Measurements from ENCODE around the gene RABGAP1L.

DNA sequence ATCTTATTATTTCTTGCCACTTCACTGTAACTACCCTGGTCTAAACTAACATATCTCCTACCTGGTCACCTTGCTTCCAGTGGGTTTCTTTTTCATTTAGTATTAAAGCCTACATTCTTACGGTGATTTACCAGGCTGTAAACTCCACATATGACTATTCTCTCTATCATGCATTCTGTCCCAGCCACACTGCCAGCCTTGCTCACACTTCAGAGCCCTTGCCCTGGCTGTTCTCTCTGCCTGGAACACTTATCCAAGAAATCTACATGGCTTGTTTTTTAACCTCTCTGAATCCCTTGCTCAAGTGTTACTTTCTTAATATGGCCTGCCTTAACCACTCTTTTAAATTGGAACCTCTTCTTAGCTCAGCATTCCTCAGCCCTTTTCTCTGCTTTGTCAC is 501.2 kb downstream of the RABGAP1L start:
- no peak for TF ChIP-seq POLR2A (IDR thresholded peaks at IDR 0.05)
- TF ChIP-seq, protein P1, sequence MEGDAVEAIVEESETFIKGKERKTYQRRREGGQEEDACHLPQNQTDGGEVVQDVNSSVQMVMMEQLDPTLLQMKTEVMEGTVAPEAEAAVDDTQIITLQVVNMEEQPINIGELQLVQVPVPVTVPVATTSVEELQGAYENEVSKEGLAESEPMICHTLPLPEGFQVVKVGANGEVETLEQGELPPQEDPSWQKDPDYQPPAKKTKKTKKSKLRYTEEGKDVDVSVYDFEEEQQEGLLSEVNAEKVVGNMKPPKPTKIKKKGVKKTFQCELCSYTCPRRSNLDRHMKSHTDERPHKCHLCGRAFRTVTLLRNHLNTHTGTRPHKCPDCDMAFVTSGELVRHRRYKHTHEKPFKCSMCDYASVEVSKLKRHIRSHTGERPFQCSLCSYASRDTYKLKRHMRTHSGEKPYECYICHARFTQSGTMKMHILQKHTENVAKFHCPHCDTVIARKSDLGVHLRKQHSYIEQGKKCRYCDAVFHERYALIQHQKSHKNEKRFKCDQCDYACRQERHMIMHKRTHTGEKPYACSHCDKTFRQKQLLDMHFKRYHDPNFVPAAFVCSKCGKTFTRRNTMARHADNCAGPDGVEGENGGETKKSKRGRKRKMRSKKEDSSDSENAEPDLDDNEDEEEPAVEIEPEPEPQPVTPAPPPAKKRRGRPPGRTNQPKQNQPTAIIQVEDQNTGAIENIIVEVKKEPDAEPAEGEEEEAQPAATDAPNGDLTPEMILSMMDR (IDR thresholded peaks at IDR 0.05): no peak
